ENCODE measurements around the gene LRP8.

DNA sequence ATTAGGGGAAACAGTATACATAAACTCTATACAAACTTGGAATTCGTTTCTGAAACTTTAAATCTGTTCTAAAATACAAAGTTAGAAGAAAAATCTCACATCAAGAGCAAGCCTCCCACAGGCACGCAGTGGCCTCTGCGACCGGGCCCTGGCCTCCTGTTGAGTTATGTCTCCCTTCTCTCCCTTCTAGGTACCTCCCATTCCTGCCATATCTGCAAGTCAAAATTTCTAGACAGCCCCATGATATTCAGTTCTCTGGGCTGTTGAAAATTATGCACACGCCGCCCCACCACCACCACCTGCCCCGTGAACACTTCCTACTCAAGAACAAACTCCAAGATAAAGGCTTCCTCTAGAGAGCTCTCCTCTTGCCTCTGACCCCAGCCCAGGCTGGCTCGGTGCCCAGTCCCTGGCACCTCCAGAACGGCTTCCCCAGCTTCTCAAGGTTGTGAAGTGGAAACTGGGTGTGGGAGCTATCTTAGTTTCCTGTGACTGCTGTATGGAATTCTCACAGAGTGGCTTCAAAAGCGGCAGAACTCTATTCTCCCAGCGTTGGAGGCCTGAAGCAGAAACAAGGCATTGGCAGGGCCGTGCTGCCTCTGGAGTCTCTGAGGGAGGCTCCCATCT is 37.7 kb upstream of the LRP8 start:
- TF ChIP-seq, protein P1, sequence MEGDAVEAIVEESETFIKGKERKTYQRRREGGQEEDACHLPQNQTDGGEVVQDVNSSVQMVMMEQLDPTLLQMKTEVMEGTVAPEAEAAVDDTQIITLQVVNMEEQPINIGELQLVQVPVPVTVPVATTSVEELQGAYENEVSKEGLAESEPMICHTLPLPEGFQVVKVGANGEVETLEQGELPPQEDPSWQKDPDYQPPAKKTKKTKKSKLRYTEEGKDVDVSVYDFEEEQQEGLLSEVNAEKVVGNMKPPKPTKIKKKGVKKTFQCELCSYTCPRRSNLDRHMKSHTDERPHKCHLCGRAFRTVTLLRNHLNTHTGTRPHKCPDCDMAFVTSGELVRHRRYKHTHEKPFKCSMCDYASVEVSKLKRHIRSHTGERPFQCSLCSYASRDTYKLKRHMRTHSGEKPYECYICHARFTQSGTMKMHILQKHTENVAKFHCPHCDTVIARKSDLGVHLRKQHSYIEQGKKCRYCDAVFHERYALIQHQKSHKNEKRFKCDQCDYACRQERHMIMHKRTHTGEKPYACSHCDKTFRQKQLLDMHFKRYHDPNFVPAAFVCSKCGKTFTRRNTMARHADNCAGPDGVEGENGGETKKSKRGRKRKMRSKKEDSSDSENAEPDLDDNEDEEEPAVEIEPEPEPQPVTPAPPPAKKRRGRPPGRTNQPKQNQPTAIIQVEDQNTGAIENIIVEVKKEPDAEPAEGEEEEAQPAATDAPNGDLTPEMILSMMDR (IDR thresholded peaks at IDR 0.05; ENCODE audit: insufficient read depth, low read length, poor library complexity, severe bottlenecking): no peak
- TF ChIP-seq EZH2phosphoT487 (conservative IDR thresholded peaks at IDR 0.05; ENCODE audit: low read length): no peak

All from SU-DHL-6 (cell line).